Smooth muscle cell of the brain vasculature (primary cell): ENCODE results near the gene ULK2.

ENCODE experiments used
- DNase-seq: peaks from one replicate; pipeline ENCODE4 v3.0.0-alpha.2; 2012; ENCODE audit warnings: low read depth, low spot score

The ULK2 gene

DNA sequence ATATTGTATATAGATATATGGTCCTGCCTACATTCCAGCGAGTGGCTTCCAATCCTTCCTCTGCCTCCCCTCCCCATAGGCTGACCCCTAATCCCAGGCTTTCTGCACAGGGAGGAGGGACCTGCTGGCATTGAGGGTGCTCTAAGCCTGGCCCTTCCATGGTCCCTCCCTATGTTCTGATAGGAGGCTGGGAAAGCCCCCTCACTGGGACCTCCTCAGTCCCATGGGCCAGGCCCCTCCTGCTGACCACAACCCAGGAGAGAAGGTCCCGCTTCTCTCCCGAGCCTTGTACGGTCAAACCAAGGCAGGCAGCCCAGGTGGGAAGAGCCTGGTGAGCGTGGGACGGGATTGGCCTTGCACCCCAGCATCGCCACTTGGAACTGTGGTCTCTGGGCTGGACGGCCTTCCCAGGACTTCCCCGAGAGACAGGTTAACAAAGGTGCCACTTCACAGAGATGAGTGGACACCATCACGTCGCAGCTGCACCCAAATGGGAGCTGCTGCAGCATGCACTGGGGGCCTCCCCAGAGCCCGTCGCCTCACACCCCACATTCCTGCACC is 120.5 kb downstream of the ULK2 start:
- DNase-seq = no peak

DNA sequence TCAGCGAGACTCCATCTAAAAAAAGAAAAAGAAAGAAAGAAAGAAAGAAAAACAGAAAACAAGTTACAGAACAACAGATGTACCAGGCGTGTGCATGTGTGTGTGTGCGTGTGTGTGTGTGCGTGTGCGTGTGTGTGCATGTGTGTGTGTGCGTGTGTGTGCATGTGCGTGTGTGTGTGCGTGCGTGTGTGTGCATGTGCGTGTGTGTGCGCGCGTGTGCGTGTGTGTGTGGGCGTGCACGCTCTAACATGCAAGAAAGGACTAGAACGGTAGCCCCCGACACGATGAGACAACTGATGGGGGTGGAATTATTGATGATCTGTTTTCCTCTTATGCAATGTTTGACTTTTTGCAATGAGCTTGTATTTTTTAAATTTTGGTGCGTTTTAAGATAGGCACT is 121.2 kb downstream of the ULK2 start:
- no peak for DNase-seq

DNA sequence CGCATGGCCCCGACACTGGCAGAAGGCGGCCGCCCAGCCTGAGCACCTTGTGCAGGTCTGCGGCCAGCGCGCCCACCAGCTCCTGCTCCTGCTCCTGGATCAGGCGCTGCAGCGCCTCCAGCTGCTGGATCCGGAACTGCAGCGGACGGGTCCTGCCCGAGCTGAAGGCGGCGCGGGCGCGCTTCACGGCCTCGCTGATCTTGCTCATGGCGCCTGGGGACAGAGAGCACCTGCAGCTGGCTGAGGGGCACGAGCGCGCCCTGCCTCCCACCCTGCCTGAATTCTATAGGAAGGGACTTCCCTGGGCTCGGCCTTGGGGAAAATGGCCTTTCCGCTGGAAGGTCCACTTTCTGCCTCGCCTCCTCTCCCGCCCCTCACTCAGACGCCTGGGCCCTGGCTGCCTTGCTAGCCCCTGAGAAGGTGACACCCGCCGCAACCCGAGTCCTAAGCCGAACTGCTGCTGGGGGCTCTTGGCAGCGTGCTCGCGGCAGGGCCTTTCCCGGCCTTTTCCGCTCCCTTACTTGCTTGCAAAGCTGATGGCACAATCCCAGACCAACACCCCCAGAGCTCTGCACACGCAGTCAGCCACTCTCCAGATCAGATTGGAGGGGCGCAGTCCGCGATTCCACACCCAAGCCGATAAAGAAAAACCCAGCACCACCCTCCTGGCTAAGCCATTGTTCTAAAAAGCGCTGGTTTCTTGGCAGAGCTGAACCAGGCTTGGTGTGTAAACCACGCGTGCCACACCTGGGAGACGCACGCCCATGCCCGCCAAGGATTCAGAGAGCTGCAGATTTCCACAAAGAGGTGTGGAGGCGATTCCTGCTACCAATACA is 122.6 kb downstream of the ULK2 start:
- DNase-seq = no peak

DNA sequence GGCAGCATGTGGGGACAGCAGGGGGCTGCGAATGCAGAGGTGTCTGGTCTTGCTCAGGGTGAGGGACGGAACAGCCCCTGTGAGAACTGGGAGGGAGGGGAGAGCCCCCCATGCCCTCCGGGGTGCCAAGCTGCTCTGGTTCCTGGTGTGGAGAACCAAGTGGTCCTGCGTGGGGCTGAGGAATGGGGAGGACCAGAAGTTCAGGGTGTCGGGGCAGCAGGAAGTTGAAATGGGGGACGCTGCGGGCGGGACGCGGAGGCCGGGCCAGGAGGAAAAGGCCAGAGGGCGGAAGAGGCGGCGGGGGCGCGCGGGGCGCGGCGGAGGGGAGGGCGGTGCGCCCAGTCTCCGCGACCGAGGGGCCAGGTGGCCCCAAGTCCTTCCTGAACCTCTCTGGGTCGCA is 123.2 kb downstream of the ULK2 start:
- no peak for DNase-seq

DNA sequence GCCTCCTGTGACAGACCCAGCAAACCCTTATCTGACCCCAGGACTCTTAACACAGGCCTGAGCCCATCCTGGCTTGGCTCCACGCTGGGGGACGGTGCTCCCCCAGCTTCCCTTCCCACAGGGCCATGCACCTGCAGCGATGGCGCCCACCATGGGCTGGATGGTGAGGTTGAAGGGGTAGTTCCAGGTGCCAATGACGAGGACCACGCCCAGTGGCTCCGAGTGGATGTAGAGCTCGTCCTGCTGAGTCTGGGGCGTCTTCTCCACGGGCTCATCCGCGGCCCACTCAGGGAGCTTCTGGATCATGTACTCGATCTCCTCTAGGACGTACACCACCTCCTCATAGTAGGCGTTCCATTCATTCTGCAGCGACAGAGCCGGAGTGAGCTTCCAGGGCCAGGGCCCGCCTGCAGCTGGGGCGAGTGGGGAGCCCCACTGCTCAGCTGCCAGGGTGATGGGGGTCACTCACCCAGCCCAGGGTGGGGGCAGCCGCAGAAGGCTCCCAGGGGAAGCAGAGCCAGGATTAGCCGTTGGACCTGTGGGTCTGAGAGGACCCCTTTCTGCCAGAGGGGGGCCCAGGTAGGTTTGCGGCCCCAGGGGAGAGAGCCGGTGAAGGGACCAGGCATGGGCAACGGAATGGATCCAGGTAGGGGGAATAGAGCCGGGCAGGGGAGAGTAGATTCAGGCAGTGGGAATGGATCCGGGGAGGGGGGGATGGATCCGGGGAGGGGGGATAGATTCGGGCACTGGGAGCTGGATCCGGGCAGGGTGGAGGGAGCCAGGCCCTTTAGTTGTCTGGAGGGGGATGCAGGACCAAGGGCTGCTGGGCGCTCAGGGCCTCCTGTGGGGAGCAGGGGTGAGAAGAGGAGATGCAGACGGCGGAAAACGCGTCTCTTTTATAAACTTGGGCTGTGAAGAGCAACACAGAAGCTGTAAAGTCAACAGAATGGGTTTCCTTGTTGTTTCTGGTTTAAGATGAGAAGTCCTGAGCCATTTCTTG is 124.3 kb downstream of the ULK2 start:
- no peak for DNase-seq

DNA sequence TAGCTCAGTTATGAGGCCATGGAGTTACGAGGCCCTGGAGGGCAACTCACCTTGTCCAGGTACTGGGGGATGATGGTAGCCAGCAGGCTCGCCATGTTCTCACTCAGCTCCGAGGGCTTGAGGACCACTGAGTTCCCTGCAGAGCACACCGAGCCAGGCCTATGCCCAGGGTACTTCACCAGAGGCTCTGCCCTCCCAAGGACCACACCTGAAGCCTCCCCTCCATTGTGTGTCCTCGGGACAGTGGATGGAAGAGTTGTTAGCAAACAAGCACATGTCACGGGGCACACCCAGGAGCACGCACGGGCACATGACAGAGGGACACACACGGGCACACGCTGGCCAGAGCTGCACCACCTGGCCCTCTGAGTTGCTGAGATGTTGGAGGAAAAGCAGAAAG is 125.2 kb downstream of the ULK2 start:
- DNase-seq = no peak

DNA sequence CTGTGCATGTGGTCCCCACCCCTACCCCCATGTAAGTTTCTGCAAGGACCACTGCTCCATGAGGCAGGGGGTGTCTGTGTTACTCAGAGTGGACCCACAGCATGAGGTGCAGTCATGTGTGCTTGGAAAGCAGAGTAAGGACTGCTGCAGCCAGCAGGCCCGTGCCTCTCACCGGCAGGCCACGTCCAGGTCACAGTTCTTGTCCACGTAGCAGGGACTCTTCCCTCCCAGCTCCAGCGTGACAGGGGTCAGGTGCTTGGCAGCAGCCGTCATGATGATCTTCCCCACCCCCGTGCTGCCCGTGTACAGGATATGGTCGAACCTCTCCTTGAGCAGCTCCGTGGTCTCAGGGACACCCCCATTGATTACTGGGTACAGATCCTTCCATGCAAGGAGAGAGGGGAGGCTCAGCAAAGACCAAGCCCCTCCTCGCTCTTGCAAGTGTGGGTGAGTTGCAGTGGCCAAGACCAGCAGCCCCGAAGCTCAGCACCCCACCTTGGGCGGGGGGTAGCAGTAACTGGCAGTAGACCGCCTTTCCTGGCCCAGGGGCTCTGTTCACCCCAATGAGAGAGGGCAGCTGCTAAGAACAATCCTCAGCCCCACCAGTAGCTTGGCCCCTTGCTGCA is 125.8 kb downstream of the ULK2 start:
- DNase-seq = no peak

DNA sequence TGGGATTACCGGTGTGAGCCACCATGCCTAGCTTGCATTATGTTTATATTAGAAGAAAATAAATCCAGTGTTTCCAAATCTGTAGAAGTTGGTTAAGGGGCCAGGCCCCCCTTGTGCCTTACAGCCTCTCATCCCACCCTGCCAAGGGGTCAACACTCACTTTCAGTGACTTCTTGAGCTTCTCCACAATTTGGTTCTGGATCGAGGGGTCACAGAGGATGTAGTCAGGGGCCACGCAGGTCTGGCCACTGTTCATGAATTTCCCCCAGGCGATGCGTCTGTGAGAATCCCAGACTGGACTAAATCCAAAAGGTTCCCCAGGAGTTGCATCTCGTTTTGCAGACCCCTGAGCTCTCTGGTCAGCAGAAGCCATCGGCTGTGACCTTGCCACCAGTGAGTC is 126.8 kb downstream of the ULK2 start:
- no peak for DNase-seq

DNA sequence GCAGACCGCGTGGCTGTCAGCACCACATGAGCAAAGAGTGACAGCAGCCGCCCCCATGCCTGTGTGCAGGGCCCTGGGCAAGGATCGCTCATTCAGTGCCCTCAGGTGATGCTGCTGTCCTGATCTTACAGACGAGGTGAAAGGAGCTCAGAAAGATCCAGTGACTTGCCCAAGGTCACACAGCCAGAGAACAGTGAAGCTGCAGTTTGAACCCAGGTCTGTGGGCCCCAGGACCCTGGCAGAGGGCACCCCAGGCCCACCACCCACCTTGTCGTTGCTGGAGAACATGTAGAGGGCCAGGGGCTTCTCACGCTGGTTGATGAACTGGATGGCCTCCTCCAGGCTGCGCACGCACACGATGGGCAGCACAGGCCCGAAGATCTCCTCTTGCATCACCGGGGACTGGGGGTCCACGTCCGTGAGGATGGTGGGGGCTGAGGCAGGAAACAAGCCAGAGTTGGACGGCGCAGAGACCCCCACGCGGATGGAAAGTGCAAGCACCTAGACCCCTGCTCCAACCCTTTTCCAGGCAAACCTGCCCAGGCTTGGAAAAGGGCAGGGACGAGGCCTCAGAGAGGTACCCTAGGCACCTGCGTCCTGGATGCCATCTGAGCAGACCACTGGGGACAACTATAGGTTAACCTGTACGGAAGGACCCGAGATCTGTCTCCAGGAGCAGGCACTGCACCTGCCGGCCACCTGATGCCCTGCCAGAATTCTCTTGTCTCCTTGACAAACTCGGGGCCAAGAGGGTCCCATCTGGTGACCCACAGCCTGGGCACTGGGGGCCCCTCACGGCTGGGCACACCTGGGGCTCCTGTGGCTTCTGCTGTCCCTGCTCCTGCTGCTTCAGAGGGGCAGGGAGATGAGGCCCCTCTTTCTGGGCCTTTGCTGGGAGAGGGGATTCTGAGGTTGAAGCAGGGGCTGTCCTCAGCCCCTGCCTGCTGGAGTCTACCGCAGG is 128.2 kb downstream of the ULK2 start:
- DNase-seq = no peak

DNA sequence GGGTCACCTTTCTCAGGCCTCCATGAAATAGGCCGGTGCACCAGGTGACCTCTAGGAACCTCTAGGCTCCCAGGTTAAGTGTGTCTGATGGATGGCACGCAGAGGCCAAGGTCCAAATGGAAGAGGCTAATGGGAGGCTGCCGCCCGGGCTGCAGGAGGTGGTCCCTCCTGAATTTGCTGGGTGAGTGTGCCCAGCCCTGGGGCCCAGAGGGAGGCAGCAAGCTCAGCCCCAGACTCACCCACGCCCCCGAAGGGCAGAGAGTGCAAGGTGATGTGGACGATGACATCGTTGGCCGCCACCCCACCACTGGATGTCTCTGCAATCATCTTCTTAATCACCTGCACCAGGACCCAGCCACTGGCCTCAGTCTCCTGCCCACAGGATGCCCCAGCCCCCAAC is 129.0 kb downstream of the ULK2 start:
- no peak for DNase-seq

DNA sequence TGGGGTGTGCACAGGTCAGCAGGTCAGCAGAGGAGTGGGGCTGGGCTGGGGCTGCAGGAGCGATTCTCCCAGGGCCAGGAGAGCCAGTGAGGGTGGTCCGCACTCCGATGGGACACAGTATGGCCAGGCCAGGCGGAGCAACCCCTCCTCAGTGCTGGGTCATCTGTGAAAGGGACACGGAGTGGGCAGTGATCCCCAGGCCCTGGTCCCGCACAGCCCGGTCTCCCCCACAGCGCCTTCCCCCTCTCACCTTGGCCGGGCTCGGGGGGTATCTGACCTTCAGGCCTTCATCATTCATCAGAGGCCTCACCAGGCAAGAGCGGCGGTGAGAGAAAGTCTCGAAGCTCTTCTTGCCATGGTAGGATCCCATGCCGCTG is 129.7 kb downstream of the ULK2 start:
- no peak for DNase-seq

DNA sequence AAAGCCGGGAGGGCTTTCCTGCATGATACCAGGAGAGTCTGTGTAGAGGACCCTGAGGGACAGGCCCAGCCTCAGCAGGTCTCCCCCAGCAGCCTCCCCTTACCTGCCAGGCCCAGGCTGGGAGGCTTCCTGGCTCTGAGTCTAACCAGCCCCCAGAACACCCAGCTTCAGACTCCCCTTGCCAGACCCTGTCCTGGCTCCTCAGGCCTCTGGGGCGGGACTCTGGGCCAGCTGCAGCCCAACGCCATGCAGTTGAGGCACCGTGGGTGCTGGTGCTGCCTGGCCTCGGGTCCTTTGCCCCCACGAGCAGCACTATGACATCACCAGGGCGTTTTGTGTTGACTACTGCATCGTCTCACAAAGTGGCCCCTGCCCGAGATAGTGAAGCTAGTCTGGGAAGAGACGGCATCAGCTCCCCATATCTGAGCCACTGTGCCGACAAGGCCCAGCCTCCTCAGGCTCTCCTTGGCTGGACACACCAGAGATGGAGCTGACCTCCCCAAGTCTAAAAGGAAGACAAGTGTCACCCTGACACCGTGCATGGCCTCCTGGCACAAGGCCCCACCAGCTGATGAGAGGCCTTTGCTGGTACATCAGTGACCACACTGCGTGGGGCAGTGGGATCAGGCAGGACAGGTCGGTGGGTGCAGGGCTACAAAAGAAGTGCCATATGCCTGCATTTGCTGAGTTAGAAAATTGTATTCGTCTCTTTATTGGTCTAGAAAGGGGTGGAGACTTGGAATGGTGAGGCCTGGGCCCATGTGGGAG is 130.2 kb downstream of the ULK2 start:
- no peak for DNase-seq

DNA sequence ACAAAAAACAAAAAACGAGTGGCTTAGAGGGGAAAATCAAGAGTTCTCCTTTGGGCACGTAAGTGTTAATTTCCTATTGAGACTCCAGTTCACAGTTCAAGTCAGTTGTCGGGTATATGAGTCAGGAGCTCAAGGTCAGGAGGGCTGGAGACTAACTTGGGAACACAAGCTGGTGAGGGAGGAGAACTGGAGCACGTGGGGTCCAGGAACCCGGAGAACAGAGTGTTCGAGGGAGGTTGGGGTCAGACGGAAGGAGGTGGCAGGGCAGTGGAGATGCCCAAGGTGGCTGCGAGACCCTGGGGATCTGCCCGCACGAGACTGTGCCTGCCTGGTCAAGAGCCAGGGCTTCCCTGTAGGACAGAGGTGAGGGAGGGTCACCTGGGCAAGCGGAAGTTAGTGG is 131.7 kb downstream of the ULK2 start:
- DNase-seq = no peak

DNA sequence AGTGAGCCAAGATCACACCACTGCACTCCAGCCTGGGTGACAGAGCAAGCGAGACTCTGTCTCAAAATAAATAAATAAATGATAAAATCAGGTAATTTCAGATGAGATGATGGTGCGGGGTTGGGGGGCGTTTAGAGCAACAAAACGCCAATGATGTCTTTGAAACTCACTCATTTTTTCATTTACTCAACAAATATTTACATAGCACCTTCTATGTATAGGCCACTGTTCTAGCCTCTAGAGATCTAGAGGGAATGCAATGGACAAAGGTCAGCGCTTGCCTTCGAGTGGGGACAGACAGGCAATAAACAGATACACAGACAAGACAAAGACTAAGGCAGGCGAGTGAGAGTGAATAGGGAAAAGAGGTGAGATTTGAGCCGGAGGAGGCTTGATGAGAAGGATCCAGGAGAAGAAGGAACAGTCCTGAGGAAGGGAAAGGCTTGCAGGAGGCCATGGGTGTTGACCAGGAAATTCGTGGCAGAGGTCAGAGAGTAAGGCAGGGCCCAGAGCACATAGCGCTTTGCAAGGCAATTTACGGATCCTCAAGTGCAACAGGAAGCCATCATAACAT is 133.7 kb downstream of the ULK2 start:
- DNase-seq = no peak

DNA sequence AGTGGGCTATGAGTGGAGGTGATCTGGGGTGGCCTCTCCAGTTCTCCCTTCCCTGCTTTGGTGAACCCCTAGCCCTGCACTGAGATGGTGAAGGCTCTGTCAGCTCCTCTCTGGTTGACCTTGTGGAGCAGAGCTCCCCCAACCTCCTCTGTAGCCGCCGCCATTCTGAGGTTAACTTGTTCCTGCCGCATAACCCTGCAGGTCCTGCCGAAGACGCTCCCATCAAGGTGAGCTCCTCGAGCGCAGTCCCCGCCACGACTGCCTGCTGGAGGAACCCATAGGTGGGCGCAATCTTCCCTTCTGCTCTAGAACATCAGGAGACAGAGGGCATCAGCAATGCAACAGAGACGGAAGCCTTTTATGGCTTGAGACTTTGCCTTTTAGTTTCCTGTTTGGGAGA is 136.1 kb downstream of the ULK2 start:
- DNase-seq = no peak

DNA sequence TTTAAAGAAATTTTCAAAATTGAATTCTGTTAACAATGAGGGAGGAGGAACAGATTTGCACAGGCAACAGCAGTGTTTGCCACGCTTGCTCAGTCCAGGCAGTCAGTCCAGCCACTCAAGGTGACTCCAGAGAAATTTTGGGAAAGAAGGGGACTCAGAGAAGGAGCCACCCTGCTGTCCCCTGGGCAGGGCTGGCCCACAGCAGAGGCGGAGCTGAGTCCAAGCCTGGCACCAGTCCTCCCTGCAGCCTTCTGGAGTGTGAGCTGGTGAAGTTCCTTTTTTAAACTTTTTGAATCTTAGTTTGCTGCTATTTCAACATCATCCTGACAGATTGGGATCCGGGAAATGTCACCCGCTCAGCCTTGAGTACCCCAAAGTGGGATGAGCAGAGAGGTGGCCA is 136.9 kb downstream of the ULK2 start:
- no peak for DNase-seq

DNA sequence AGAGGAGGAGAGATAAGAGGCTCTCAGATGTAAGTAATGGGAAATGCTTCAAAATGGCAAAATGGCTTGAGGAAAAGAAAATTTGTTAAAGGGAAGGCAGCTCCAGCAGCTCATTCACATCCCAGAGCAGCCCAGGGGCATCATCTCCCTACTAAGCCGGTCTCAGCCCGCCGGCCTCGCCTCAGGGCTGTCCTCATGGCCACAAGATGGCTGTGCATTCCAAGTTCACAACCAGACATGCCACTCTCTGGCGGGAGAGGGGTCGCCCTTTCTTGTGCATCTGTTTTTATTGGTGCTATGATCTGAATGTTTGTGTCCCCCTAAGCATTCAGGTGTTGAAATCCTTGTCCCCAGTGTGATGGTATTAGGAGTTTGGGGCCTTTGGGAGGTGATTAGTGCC is 137.8 kb downstream of the ULK2 start:
- DNase-seq = no peak

DNA sequence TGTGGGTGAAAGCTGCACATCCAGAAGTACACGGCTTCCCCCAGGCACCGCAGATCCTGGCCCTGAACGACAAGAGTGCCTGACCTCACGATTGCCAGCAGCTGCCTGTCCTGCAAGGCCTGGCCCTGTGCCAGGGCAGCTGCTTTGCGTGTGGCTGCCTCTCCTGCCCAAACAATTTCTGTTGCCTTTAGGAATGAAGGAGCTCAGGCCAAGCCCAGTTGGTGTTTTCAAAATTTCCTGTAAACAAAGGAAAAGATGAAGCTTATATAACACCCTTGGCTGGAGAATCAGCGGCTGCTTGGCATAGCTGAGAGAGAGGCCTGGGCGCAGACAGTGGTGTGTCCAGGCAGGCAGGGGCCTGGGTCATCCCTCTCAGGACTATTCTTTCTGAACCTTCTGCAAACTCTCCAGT is 139.6 kb downstream of the ULK2 start:
- peak; percentile 65 for DNase-seq

DNA sequence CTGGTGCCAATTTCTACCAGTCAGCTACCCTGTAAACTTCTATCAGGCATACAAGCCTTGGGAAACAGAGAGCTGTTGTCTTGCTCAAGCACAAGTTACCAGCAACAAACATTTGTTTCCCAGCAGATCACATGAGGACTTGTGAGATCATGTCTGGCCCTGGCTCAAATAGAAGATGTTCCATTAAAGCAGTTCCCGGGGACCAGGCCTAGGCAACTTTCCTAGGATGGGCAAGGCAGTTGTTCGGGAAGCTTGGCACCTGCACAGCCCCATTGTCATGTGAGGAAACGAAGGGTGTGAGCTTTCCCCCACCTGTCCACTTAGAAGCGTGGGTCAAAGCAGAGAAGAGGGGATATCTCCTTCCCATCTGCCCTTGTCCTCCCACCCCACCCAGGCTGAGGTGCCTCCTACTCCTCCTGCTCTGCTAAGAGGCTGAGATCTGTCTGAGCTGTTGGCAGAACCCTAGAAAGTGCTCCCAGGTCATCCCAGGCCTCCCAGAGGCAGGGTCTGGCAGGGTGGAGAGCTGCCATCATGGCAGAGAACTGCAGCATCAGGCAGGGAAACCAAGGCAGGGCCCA is 140.1 kb downstream of the ULK2 start:
- DNase-seq = peak; percentile 23
